ENCODE data around the gene TFEB.

The TFEB gene

DNA sequence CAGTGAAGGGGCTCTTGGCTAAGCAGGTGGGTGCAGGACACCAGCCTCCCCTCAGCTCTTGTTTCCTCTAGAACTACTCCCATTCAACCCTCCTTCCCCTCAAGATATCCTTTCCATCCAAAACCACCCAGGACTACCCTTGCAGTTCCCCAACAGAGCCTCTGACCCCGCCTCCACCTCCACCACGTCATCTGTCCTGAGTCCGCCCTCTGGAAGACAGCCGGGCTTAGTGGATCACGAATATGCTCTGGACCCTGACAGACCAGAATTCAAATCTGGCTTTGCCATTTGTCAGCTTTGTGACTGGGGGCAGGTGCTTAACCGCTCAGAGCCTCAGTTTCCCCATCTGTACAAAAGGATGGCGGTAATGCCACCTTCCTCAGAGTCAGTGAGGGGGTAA, 31.4 kb downstream of the TFEB start:
- TF ChIP-seq Cebpa-rat (IDR thresholded peaks at IDR 0.05): no peak
- Histone ChIP-seq H3K27ac (peak overlapping the region; percentile 97), H3K4me2 (peak overlapping the region; percentile 100), H4K20me1 (peaks cover 1% of the 10 kb centered on the region; the same call in 1 of the 2 replicates), H3K4me3 (peak overlapping the region; percentile 68), H3K9me3 (no peaks in the 10 kb centered on the region), H3K36me3 (peaks cover 14% of the 10 kb centered on the region), H3K4me1 (peaks cover 96% of the 10 kb centered on the region), H3K9ac (peak overlapping the region; percentile 94), H3K27me3 (no peaks in the 10 kb centered on the region)

GRCh38 chr6:41702771-41703494, 32.5 kb downstream of the TFEB start:
- H3K27ac ChIP-seq: peak overlapping the region; percentile 97
- no peak for TF ChIP-seq Cebpa-rat (IDR thresholded peaks at IDR 0.05)
- H3K4me3 ChIP-seq: peak overlapping the region; percentile 68; the same call in 1 of the 2 replicates
- H4K20me1 ChIP-seq: peaks cover 7% of the 10 kb centered on the region; the same call in 1 of the 2 replicates
- H3K9ac ChIP-seq: peak overlapping the region; percentile 94
- peaks cover 96% of the 10 kb centered on the region for H3K4me1 ChIP-seq
- H3K4me2 ChIP-seq: peak overlapping the region; percentile 100
- H3K9me3 ChIP-seq: no peaks in the 10 kb centered on the region
- no peaks in the 10 kb centered on the region for H3K27me3 ChIP-seq
- H3K36me3 ChIP-seq: peaks cover 25% of the 10 kb centered on the region

- peak overlapping the region; percentile 94; the same call in 1 of the 2 replicates for H3K9ac ChIP-seq
- H3K4me3 ChIP-seq: no peak overlapping the region
- peak overlapping the region; percentile 97 for H3K27ac ChIP-seq
- peaks cover 95% of the 10 kb centered on the region for H3K4me1 ChIP-seq
- H4K20me1 ChIP-seq: peaks cover 7% of the 10 kb centered on the region; the same call in 1 of the 2 replicates
- peaks cover 26% of the 10 kb centered on the region for H3K36me3 ChIP-seq
- no peaks in the 10 kb centered on the region for H3K27me3 ChIP-seq
- no peak for TF ChIP-seq Cebpa-rat (IDR thresholded peaks at IDR 0.05)
- H3K4me2 ChIP-seq: peak overlapping the region; percentile 100
- H3K9me3 ChIP-seq: no peaks in the 10 kb centered on the region
These were observed 33.2 kb downstream of the TFEB start for GRCh38 chr6:41702089-41702745.

DNA sequence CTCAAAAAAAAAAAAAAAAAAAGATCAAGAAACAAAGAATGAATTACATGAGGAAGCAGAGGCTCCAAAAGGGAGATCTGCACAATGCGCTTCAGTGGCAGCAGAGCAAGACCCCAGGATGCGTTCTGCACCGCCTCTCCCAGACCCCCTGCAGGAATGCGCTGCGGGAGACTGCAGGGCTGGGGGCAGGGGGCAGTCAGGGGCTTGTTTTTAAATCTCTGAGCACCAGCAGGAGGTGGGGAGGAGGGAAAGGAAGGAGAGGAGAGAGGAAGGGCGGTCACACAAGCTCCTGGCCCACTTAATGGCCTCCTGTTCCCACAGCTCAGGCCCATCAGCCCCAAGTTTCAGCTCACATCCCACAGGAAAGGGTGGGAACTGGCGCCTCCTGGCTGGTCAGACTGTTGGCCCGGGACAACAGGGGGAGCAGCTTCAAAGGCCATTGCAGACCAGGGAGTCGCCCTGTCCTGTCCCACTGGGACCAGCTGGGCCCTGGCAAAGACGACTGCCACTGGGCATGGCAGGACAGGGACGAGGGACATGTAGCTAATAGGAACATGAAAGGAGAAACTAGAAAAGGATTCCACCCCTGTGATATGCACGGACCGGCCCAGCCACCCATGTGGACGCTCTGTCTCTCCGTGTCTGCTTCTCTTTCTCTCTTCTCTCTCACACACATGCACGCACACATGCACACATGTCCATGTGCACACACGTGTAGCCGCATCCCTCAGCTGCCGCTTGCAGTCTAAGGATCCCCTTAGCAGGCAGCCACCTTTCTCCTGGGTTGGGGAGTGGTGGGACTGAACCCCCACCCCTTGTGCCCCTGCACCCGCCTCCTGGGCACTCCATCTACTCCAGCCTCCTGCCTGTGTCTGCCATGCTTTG, 34.7 kb downstream of the TFEB start:
- Histone ChIP-seq H3K27ac (peak overlapping the region; percentile 97), H3K9ac (peak overlapping the region; percentile 77), H3K4me1 (peaks cover 91% of the 10 kb centered on the region), H3K27me3 (no peaks in the 10 kb centered on the region), H3K4me2 (peak overlapping the region; percentile 100), H3K36me3 (peaks cover 38% of the 10 kb centered on the region), H4K20me1 (peaks cover 12% of the 10 kb centered on the region; the same call in 1 of the 2 replicates), H3K4me3 (peak overlapping the region; percentile 49), H3K9me3 (no peaks in the 10 kb centered on the region)
- no peak for TF ChIP-seq Cebpa-rat (IDR thresholded peaks at IDR 0.05)

GRCh38 chr6:41699063-41699462, 36.3 kb downstream of the TFEB start:
- Histone ChIP-seq H3K9ac (peak overlapping the region; percentile 60; the same call in 1 of the 2 replicates), H3K4me2 (peak overlapping the region; percentile 100), H3K27ac (peak overlapping the region; percentile 77), H3K4me3 (0 out of 2 replicates have a peak overlapping the region, but pooled peaks have one; percentile 3), H3K27me3 (no peaks in the 10 kb centered on the region), H3K4me1 (peaks cover 91% of the 10 kb centered on the region), H4K20me1 (peaks cover 28% of the 10 kb centered on the region), H3K9me3 (no peaks in the 10 kb centered on the region), H3K36me3 (peaks cover 38% of the 10 kb centered on the region)
- TF ChIP-seq Cebpa-rat (IDR thresholded peaks at IDR 0.05): no peak

DNA sequence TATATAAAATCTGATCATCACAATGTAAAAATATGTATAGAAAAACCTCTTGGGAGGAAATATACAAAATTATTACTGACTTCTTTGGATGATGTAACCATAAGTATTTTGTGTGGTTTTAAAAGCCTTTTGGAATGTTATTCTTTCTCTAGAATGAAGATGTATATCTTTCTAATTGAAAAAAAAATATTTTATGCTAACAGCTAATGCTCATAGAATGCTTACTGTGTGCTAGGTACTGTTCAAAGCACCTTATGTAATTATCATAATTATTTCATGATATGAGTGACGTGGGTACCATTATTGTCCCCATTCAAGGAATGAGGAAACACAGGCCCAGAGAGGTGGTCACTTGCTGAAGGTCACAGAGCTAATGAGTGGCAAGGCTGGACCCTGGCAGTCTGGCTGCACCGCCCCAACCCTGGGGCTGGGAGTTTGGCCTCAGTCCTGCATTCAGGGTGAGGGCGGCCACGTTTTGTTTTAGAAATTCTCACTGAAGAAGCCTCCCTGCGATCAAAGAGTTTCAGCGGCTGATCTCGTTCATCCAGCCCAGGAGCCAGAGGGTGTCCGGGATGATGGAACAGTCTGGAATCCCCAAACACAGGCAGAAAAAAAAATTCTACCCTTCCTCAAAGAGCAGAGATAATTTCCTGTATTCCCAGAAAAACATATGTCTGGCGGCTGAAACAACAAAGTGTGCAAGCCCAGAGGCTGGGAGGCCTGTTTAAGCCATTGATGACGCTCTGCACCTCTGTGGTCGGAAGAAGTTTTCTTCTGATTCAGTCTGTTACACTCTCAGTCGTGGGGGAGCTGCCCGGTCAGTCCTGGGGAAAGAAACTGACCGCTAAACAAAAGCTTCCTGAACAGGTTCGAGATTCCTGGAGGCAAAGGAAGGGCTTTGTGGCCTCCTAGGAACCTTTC, 37.3 kb downstream of the TFEB start:
- Histone ChIP-seq H3K4me1 (peaks cover 90% of the 10 kb centered on the region), H3K9ac (peak overlapping the region; percentile 60), H3K9me3 (no peaks in the 10 kb centered on the region), H3K4me3 (0 out of 2 replicates have a peak overlapping the region, but pooled peaks have one; percentile 3), H3K27ac (peak overlapping the region; percentile 77), H4K20me1 (peaks cover 36% of the 10 kb centered on the region), H3K36me3 (peaks cover 38% of the 10 kb centered on the region), H3K4me2 (peak overlapping the region; percentile 100), H3K27me3 (no peaks in the 10 kb centered on the region)
- TF ChIP-seq Cebpa-rat (IDR thresholded peaks at IDR 0.05): no peak

GRCh38 chr6:41696788-41697187, 38.6 kb downstream of the TFEB start:
- no peak for TF ChIP-seq Cebpa-rat (IDR thresholded peaks at IDR 0.05)
- H3K4me2 ChIP-seq: no peak overlapping the region

DNA sequence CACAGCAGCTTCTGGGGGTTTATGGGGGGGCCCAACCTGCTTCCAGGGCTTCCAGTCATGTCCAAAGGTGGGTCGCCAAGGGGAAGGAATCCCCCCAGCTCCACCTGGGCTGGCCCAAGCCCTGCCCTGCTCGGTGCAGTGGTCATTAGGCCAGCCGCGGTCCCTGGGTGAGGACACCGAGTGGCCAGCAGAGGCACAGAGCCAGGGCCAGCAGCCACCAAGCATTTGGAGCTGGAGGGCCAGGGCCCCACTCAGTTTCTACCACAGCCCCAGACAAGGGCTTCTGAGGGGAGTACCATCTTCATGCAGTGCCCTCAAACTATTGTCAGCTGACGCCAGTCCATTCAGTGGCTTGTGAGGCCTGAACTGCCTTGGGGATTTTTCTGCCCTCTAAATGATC, 39.6 kb downstream of the TFEB start:
- Histone ChIP-seq H3K36me3 (peaks cover 51% of the 10 kb centered on the region), H3K27ac (peak overlapping the region; percentile 59), H3K27me3 (no peaks in the 10 kb centered on the region), H3K4me2 (no peak overlapping the region), H3K9ac (no peak overlapping the region), H3K4me1 (peaks cover 67% of the 10 kb centered on the region), H4K20me1 (peaks cover 54% of the 10 kb centered on the region), H3K4me3 (no peak overlapping the region), H3K9me3 (no peaks in the 10 kb centered on the region)
- TF ChIP-seq Cebpa-rat (IDR thresholded peaks at IDR 0.05): no peak

More at GRCh38 chr6:41696788-41697187, 38.6 kb downstream of the TFEB start:
- H3K4me1 ChIP-seq: peaks cover 76% of the 10 kb centered on the region
- no peak overlapping the region for H3K9ac ChIP-seq
- H3K36me3 ChIP-seq: peaks cover 41% of the 10 kb centered on the region
- H3K27me3 ChIP-seq: no peaks in the 10 kb centered on the region
- H4K20me1 ChIP-seq: peaks cover 47% of the 10 kb centered on the region
- H3K27ac ChIP-seq: no peak overlapping the region
- no peak overlapping the region for H3K4me3 ChIP-seq
- no peaks in the 10 kb centered on the region for H3K9me3 ChIP-seq
